GM19452 (cell line): ENCODE data around the gene CNKSR2.

Source experiments
- ATAC-seq: cut with Tn5 transposase; IDR thresholded peaks from one replicate; pipeline ENCODE4 v1.9.1; 2021; ENCODE audit not compliant: unreplicated experiment

Gene CNKSR2

GRCh38 chrX:21590012-21590776, 216.0 kb downstream of the CNKSR2 start:
- ATAC-seq: no peak

GRCh38 chrX:21606002-21606401, 231.8 kb downstream of the CNKSR2 start:
- no peak for ATAC-seq

- ATAC-seq: no peak
Measured at GRCh38 chrX:21610168-21610567, 235.9 kb downstream of the CNKSR2 start.

- ATAC-seq: no peak
Measured at GRCh38 chrX:21612154-21612553, 237.9 kb downstream of the CNKSR2 start.

GRCh38 chrX:21616386-21616785, 242.2 kb downstream of the CNKSR2 start:
- ATAC-seq: no peak

GRCh38 chrX:21620234-21620633, 246.0 kb downstream of the CNKSR2 start:
- no peak for ATAC-seq

- no peak for ATAC-seq
Measured at GRCh38 chrX:21623778-21624501, 249.7 kb downstream of the CNKSR2 start.

- ATAC-seq: no peak
Measured at GRCh38 chrX:21632027-21632426, 257.8 kb downstream of the CNKSR2 start.

- ATAC-seq: no peak
Measured at GRCh38 chrX:21638311-21638710, 264.1 kb downstream of the CNKSR2 start.

- no peak for ATAC-seq
Measured at GRCh38 chrX:21639775-21640174, 265.6 kb downstream of the CNKSR2 start.

- ATAC-seq: no peak
Measured at GRCh38 chrX:21645431-21645830, 271.2 kb downstream of the CNKSR2 start.

- ATAC-seq: no peak
Measured at GRCh38 chrX:21645886-21646285, 271.7 kb downstream of the CNKSR2 start.

- no peak for ATAC-seq
Measured at GRCh38 chrX:21655901-21656586, 281.8 kb downstream of the CNKSR2 start.

- ATAC-seq: no peak
Measured at GRCh38 chrX:21656587-21657317, 282.5 kb downstream of the CNKSR2 start.

- no peak for ATAC-seq
Measured at GRCh38 chrX:21657318-21658151, 283.3 kb downstream of the CNKSR2 start.

GRCh38 chrX:21658152-21658737, 284.0 kb downstream of the CNKSR2 start, which contains the start of gene KLHL34:
KLHL34 (minus strand) TSS chrX:21658330; CDS start chrX:21657788, 542 bp downstream.
- ATAC-seq: no peak

- ATAC-seq: no peak
Measured at GRCh38 chrX:21658746-21659145, 284.5 kb downstream of the CNKSR2 start.

GRCh38 chrX:21659320-21659719, 285.1 kb downstream of the CNKSR2 start:
- ATAC-seq: no peak

- ATAC-seq: no peak
Measured at GRCh38 chrX:21660156-21660555, 285.9 kb downstream of the CNKSR2 start.

GRCh38 chrX:21661316-21661715, 287.1 kb downstream of the CNKSR2 start:
- ATAC-seq: no peak
